ENCODE measurements around the gene STK24. TPM values are rescaled to one million over a fixed set of nuclear protein-coding genes. Genes with fewer than 3 reads are reported as not detected.

The STK24 gene
- total RNA-seq, 2 experiments from 2014 or later: 140 to 151 TPM

GRCh38 chr13:98514288-98514687 is 62.6 kb downstream of the STK24 start:
- CTCF ChIA-PET: interaction anchor here (1.0 kb wide), 1 partner anchor 69 kb away, joined by 3 read pairs; no protein-coding TSS in a partner anchor
- Mint-ChIP-seq H3K4me3 (no peak overlapping the region), H3K36me3 (ENCODE audit: low read depth) (peaks cover 54% of the 10 kb centered on the region)

GRCh38 chr13:98513837-98514236 is 63.1 kb downstream of the STK24 start:
- CTCF ChIA-PET: interaction anchor here (1.0 kb wide), 1 partner anchor 69 kb away, joined by 3 read pairs; no protein-coding TSS in a partner anchor
- no peak for ATAC-seq
- no peak for DNase-seq
- POLR2A ChIA-PET: interaction anchor here (0.6 to 1.0 kb wide), 2 partner anchors 52 to 203 kb away, joined by 3 read pairs; no protein-coding TSS in a partner anchor
- Mint-ChIP-seq H3K36me3 (ENCODE audit: low read depth) (peaks cover 52% of the 10 kb centered on the region), H3K27me3 (ENCODE audit: low read depth) (no peaks in the 10 kb centered on the region), H3K9me3 (ENCODE audit: insufficient read depth) (no peaks in the 10 kb centered on the region), H3K4me3 (no peak overlapping the region), H3K4me1 (ENCODE audit: low read depth) (peaks cover 71% of the 10 kb centered on the region), H3K27ac (no peak overlapping the region)

More at GRCh38 chr13:98514288-98514687, 62.6 kb downstream of the STK24 start:
- no peak overlapping the region for H3K27ac Mint-ChIP-seq
- H3K4me1 Mint-ChIP-seq (ENCODE audit: low read depth): peaks cover 70% of the 10 kb centered on the region
- ATAC-seq (no peak), DNase-seq (no peak)
- H3K27me3 Mint-ChIP-seq (ENCODE audit: low read depth): no peaks in the 10 kb centered on the region
- POLR2A ChIA-PET: interaction anchor here (0.6 to 1.0 kb wide), 2 partner anchors 51 to 202 kb away, joined by 3 read pairs; no protein-coding TSS in a partner anchor
- no peaks in the 10 kb centered on the region for H3K9me3 Mint-ChIP-seq (ENCODE audit: insufficient read depth)

GRCh38 chr13:98512774-98513665 is 63.9 kb downstream of the STK24 start:
- no peak for ATAC-seq
- H3K36me3 Mint-ChIP-seq (ENCODE audit: low read depth): peaks cover 54% of the 10 kb centered on the region
- peaks cover 72% of the 10 kb centered on the region for H3K4me1 Mint-ChIP-seq (ENCODE audit: low read depth)
- no peak overlapping the region for H3K4me3 Mint-ChIP-seq
- H3K27ac Mint-ChIP-seq: no peak overlapping the region
- H3K27me3 Mint-ChIP-seq (ENCODE audit: low read depth): no peaks in the 10 kb centered on the region
- ChIA-PET POLR2A (no interaction called here), CTCF (interaction anchor here (1.0 kb wide), 1 partner anchor 68 kb away, joined by 3 read pairs; no protein-coding TSS in a partner anchor)
- H3K9me3 Mint-ChIP-seq (ENCODE audit: insufficient read depth): no peaks in the 10 kb centered on the region
- no peak for DNase-seq

- ChIA-PET CTCF (interaction anchor here (1.5 kb wide), 1 partner anchor 24 kb away, joined by 3 read pairs; no protein-coding TSS in a partner anchor), POLR2A (no interaction called here)
- peaks cover 53% of the 10 kb centered on the region for H3K36me3 Mint-ChIP-seq (ENCODE audit: low read depth)
- H3K4me1 Mint-ChIP-seq (ENCODE audit: low read depth): peaks cover 61% of the 10 kb centered on the region
- ATAC-seq (no peak), DNase-seq (no peak)
- no peaks in the 10 kb centered on the region for H3K9me3 Mint-ChIP-seq (ENCODE audit: insufficient read depth)
- no peaks in the 10 kb centered on the region for H3K27me3 Mint-ChIP-seq (ENCODE audit: low read depth)
- no peak overlapping the region for H3K4me3 Mint-ChIP-seq
- no peak overlapping the region for H3K27ac Mint-ChIP-seq
Measured at GRCh38 chr13:98511435-98511834, 65.5 kb downstream of the STK24 start.

GRCh38 chr13:98510156-98510509 is 66.8 kb downstream of the STK24 start:
- Mint-ChIP-seq H3K9me3 (ENCODE audit: insufficient read depth) (no peaks in the 10 kb centered on the region), H3K4me3 (no peak overlapping the region)

GRCh38 chr13:98509271-98510155 is 67.4 kb downstream of the STK24 start:
- peak; percentile 71 for ATAC-seq
- Mint-ChIP-seq H3K4me1 (ENCODE audit: low read depth) (peaks cover 62% of the 10 kb centered on the region), H3K27ac (peak overlapping the region; percentile 4), H3K9me3 (ENCODE audit: insufficient read depth) (no peaks in the 10 kb centered on the region), H3K36me3 (ENCODE audit: low read depth) (peaks cover 54% of the 10 kb centered on the region), H3K27me3 (ENCODE audit: low read depth) (no peaks in the 10 kb centered on the region), H3K4me3 (no peak overlapping the region)
- no peak for DNase-seq
- ChIA-PET CTCF (interaction anchor here (1.4 to 2.6 kb wide), 3 partner anchors 22 to 64 kb away, joined by 3 to 11 read pairs (median 3); no protein-coding TSS in a partner anchor), POLR2A (no interaction called here)

More at GRCh38 chr13:98510156-98510509, 66.8 kb downstream of the STK24 start:
- Mint-ChIP-seq H3K27me3 (ENCODE audit: low read depth) (no peaks in the 10 kb centered on the region), H3K27ac (no peak overlapping the region), H3K36me3 (ENCODE audit: low read depth) (peaks cover 53% of the 10 kb centered on the region), H3K4me1 (ENCODE audit: low read depth) (peaks cover 61% of the 10 kb centered on the region)
- ChIA-PET POLR2A (no interaction called here), CTCF (interaction anchor here (1.5 kb wide), 1 partner anchor 23 kb away, joined by 3 read pairs; no protein-coding TSS in a partner anchor)
- DNase-seq (no peak), ATAC-seq (no peak)

GRCh38 chr13:98508685-98509084 is 68.2 kb downstream of the STK24 start:
- no peaks in the 10 kb centered on the region for H3K27me3 Mint-ChIP-seq (ENCODE audit: low read depth)
- H3K9me3 Mint-ChIP-seq (ENCODE audit: insufficient read depth): no peaks in the 10 kb centered on the region
- no peak for DNase-seq
- CTCF ChIA-PET: interaction anchor here (1.4 to 2.6 kb wide), 2 partner anchors 42 to 63 kb away, joined by 3 to 11 read pairs; no protein-coding TSS in a partner anchor
- no peak overlapping the region for H3K27ac Mint-ChIP-seq
- POLR2A ChIA-PET: no interaction called here
- H3K4me1 Mint-ChIP-seq (ENCODE audit: low read depth): peaks cover 64% of the 10 kb centered on the region
- no peak overlapping the region for H3K4me3 Mint-ChIP-seq
- no peak for ATAC-seq
- H3K36me3 Mint-ChIP-seq (ENCODE audit: low read depth): peaks cover 56% of the 10 kb centered on the region

GRCh38 chr13:98508280-98508679 is 68.6 kb downstream of the STK24 start:
- no peaks in the 10 kb centered on the region for H3K27me3 Mint-ChIP-seq (ENCODE audit: low read depth)
- no peak overlapping the region for H3K4me3 Mint-ChIP-seq
- ChIA-PET CTCF (interaction anchor here (1.4 to 2.6 kb wide), 2 partner anchors 41 to 63 kb away, joined by 3 to 11 read pairs; no protein-coding TSS in a partner anchor), POLR2A (no interaction called here)
- H3K36me3 Mint-ChIP-seq (ENCODE audit: low read depth): peaks cover 58% of the 10 kb centered on the region
- H3K27ac Mint-ChIP-seq: no peak overlapping the region
- no peaks in the 10 kb centered on the region for H3K9me3 Mint-ChIP-seq (ENCODE audit: insufficient read depth)
- H3K4me1 Mint-ChIP-seq (ENCODE audit: low read depth): peaks cover 66% of the 10 kb centered on the region
- ATAC-seq: no peak
- no peak for DNase-seq

GRCh38 chr13:98507282-98507797 is 69.6 kb downstream of the STK24 start:
- ChIA-PET POLR2A (interaction anchor here (1.0 kb wide), 1 partner anchor 74 kb away, joined by 3 read pairs; no protein-coding TSS in a partner anchor), CTCF (interaction anchor here (0.7 to 2.6 kb wide), 3 partner anchors 62 to 1284 kb away, joined by 3 to 11 read pairs (median 4); no protein-coding TSS in a partner anchor)
- no peak overlapping the region for H3K27ac Mint-ChIP-seq
- no peaks in the 10 kb centered on the region for H3K9me3 Mint-ChIP-seq (ENCODE audit: insufficient read depth)
- H3K4me3 Mint-ChIP-seq: no peak overlapping the region
- H3K36me3 Mint-ChIP-seq (ENCODE audit: low read depth): peaks cover 59% of the 10 kb centered on the region
- H3K27me3 Mint-ChIP-seq (ENCODE audit: low read depth): no peaks in the 10 kb centered on the region
- peaks cover 72% of the 10 kb centered on the region for H3K4me1 Mint-ChIP-seq (ENCODE audit: low read depth)
- ATAC-seq (no peak), DNase-seq (no peak)

- CTCF ChIA-PET: interaction anchor here (0.7 to 2.6 kb wide), 4 partner anchors 56 to 1284 kb away, joined by 3 to 11 read pairs (median 4); no protein-coding TSS in a partner anchor
- no peak for ATAC-seq
- H3K27me3 Mint-ChIP-seq (ENCODE audit: low read depth): no peaks in the 10 kb centered on the region
- H3K36me3 Mint-ChIP-seq (ENCODE audit: low read depth): peaks cover 55% of the 10 kb centered on the region
- no peaks in the 10 kb centered on the region for H3K9me3 Mint-ChIP-seq (ENCODE audit: insufficient read depth)
- peaks cover 72% of the 10 kb centered on the region for H3K4me1 Mint-ChIP-seq (ENCODE audit: low read depth)
- DNase-seq: no peak
- H3K4me3 Mint-ChIP-seq: no peak overlapping the region
- POLR2A ChIA-PET: interaction anchor here (1.0 kb wide), 1 partner anchor 75 kb away, joined by 3 read pairs; no protein-coding TSS in a partner anchor
- H3K27ac Mint-ChIP-seq: no peak overlapping the region
Measured at GRCh38 chr13:98506728-98507230, 70.1 kb downstream of the STK24 start.

GRCh38 chr13:98506322-98506721 is 70.6 kb downstream of the STK24 start:
- peaks cover 51% of the 10 kb centered on the region for H3K36me3 Mint-ChIP-seq (ENCODE audit: low read depth)
- no peaks in the 10 kb centered on the region for H3K9me3 Mint-ChIP-seq (ENCODE audit: insufficient read depth)
- H3K27me3 Mint-ChIP-seq (ENCODE audit: low read depth): no peaks in the 10 kb centered on the region
- no peak overlapping the region for H3K27ac Mint-ChIP-seq
- POLR2A ChIA-PET: interaction anchor here (1.0 kb wide), 1 partner anchor 75 kb away, joined by 3 read pairs; no protein-coding TSS in a partner anchor
- DNase-seq (no peak), ATAC-seq (no peak)
- H3K4me1 Mint-ChIP-seq (ENCODE audit: low read depth): peaks cover 72% of the 10 kb centered on the region
- CTCF ChIA-PET: interaction anchor here (0.6 to 1.6 kb wide), 4 partner anchors 18 to 57 kb away, joined by 3 to 4 read pairs (median 3); no protein-coding TSS in a partner anchor
- no peak overlapping the region for H3K4me3 Mint-ChIP-seq

Measured in activated CD8-positive, alpha-beta T cell treated with anti-CD3 and anti-CD28 coated beads, Interleukin-2, amount 10 ng/mL, durations not matched to agents 7 days and 5 days (primary cell).